Activated naive CD4-positive, alpha-beta T cell treated with anti-CD3 and anti-CD28 coated beads, Interleukin-2, amount 50 U/mL, for 24 hours (primary cell): ENCODE data around the gene SNX25.
"Not testable (repeated sequence)": the region's sequence is repeated elsewhere in the genome, so short reads cannot be mapped to it uniquely, and the experiment has no call there.

ENCODE experiments used
- H3K27ac Mint-ChIP-seq: one replicate; pipeline ENCODE4 v1.8.0; 2021; ENCODE audit warnings: mild to moderate bottlenecking, mixed read lengths
- H3K27me3 Mint-ChIP-seq: one replicate; pipeline ENCODE4 v1.8.0; 2021; ENCODE audit warnings: mixed read lengths
- H3K36me3 Mint-ChIP-seq: one replicate; pipeline ENCODE4 v1.8.0; 2021; ENCODE audit warnings: mixed read lengths
- H3K4me1 Mint-ChIP-seq: one replicate; pipeline ENCODE4 v1.8.0; 2021; ENCODE audit warnings: mixed read lengths
- H3K4me3 Mint-ChIP-seq: one replicate; pipeline ENCODE4 v1.8.0; 2021; ENCODE audit warnings: mild to moderate bottlenecking, mixed read lengths
- H3K9me3 Mint-ChIP-seq: one replicate; pipeline ENCODE4 v1.8.0; 2021; ENCODE audit warnings: mixed read lengths

SNX25 gene

GRCh38 chr4:185290018-185290607, 80.7 kb downstream of the SNX25 start:
- Mint-ChIP-seq H3K27ac (no peak overlapping the region), H3K4me1 (no peaks in the 10 kb centered on the region), H3K9me3 (no peaks in the 10 kb centered on the region), H3K36me3 (peaks cover 24% of the 10 kb centered on the region), H3K4me3 (no peak overlapping the region), H3K27me3 (no peaks in the 10 kb centered on the region)

GRCh38 chr4:185290656-185291055, 81.3 kb downstream of the SNX25 start:
- H3K4me1 Mint-ChIP-seq: no peaks in the 10 kb centered on the region
- H3K27ac Mint-ChIP-seq: no peak overlapping the region
- no peaks in the 10 kb centered on the region for H3K9me3 Mint-ChIP-seq
- no peak overlapping the region for H3K4me3 Mint-ChIP-seq
- H3K27me3 Mint-ChIP-seq: no peaks in the 10 kb centered on the region
- H3K36me3 Mint-ChIP-seq: peaks cover 24% of the 10 kb centered on the region

GRCh38 chr4:185293202-185293601, 83.8 kb downstream of the SNX25 start:
- Mint-ChIP-seq H3K36me3 (peaks cover 25% of the 10 kb centered on the region), H3K27ac (no peak overlapping the region), H3K4me3 (no peak overlapping the region), H3K9me3 (no peaks in the 10 kb centered on the region), H3K4me1 (no peaks in the 10 kb centered on the region), H3K27me3 (no peaks in the 10 kb centered on the region)

GRCh38 chr4:185296665-185297460, 87.5 kb downstream of the SNX25 start:
- Mint-ChIP-seq H3K4me3 (no peak overlapping the region), H3K9me3 (no peaks in the 10 kb centered on the region), H3K36me3 (peaks cover 17% of the 10 kb centered on the region), H3K27ac (no peak overlapping the region), H3K4me1 (no peaks in the 10 kb centered on the region), H3K27me3 (no peaks in the 10 kb centered on the region)

GRCh38 chr4:185298728-185299430, 89.5 kb downstream of the SNX25 start:
- H3K27ac Mint-ChIP-seq: no peak overlapping the region
- no peaks in the 10 kb centered on the region for H3K9me3 Mint-ChIP-seq
- H3K36me3 Mint-ChIP-seq: peaks cover 6% of the 10 kb centered on the region
- H3K27me3 Mint-ChIP-seq: no peaks in the 10 kb centered on the region
- H3K4me1 Mint-ChIP-seq: no peaks in the 10 kb centered on the region
- H3K4me3 Mint-ChIP-seq: no peak overlapping the region

GRCh38 chr4:185304541-185304940, 95.1 kb downstream of the SNX25 start:
- Mint-ChIP-seq H3K27me3 (no peaks in the 10 kb centered on the region), H3K4me1 (no peaks in the 10 kb centered on the region), H3K27ac (no peak overlapping the region), H3K4me3 (no peak overlapping the region), H3K9me3 (no peaks in the 10 kb centered on the region), H3K36me3 (peaks cover 6% of the 10 kb centered on the region)

- H3K36me3 Mint-ChIP-seq: peaks cover 10% of the 10 kb centered on the region
- no peaks in the 10 kb centered on the region for H3K4me1 Mint-ChIP-seq
- no peaks in the 10 kb centered on the region for H3K9me3 Mint-ChIP-seq
- H3K4me3 Mint-ChIP-seq: no peak overlapping the region
- H3K27ac Mint-ChIP-seq: no peak overlapping the region
- H3K27me3 Mint-ChIP-seq: no peaks in the 10 kb centered on the region
Observed at GRCh38 chr4:185304944-185305690, 95.7 kb downstream of the SNX25 start.

- Mint-ChIP-seq H3K4me1 (no peaks in the 10 kb centered on the region), H3K9me3 (no peaks in the 10 kb centered on the region), H3K27me3 (no peaks in the 10 kb centered on the region), H3K4me3 (no peak overlapping the region), H3K36me3 (peaks cover 10% of the 10 kb centered on the region), H3K27ac (no peak overlapping the region)
Observed at GRCh38 chr4:185305979-185306442, 96.6 kb downstream of the SNX25 start.

- Mint-ChIP-seq H3K27me3 (no peaks in the 10 kb centered on the region), H3K27ac (no peak overlapping the region), H3K36me3 (peaks cover 15% of the 10 kb centered on the region), H3K4me3 (no peak overlapping the region), H3K9me3 (no peaks in the 10 kb centered on the region), H3K4me1 (no peaks in the 10 kb centered on the region)
Observed at GRCh38 chr4:185307136-185307950, 97.9 kb downstream of the SNX25 start.

GRCh38 chr4:185309770-185310169, 100.4 kb downstream of the SNX25 start:
- H3K4me1 Mint-ChIP-seq: no peaks in the 10 kb centered on the region
- H3K4me3 Mint-ChIP-seq: no peak overlapping the region
- H3K27ac Mint-ChIP-seq: no peak overlapping the region
- H3K27me3 Mint-ChIP-seq: no peaks in the 10 kb centered on the region
- H3K9me3 Mint-ChIP-seq: no peaks in the 10 kb centered on the region
- peaks cover 22% of the 10 kb centered on the region for H3K36me3 Mint-ChIP-seq

GRCh38 chr4:185311113-185311888, 101.9 kb downstream of the SNX25 start:
- Mint-ChIP-seq H3K4me3 (no peak overlapping the region), H3K36me3 (peaks cover 28% of the 10 kb centered on the region), H3K9me3 (no peaks in the 10 kb centered on the region), H3K27ac (no peak overlapping the region), H3K27me3 (no peaks in the 10 kb centered on the region), H3K4me1 (no peaks in the 10 kb centered on the region)

- Mint-ChIP-seq H3K36me3 (peaks cover 34% of the 10 kb centered on the region), H3K4me3 (no peak overlapping the region), H3K4me1 (no peaks in the 10 kb centered on the region), H3K9me3 (no peaks in the 10 kb centered on the region), H3K27ac (no peak overlapping the region), H3K27me3 (no peaks in the 10 kb centered on the region)
Observed at GRCh38 chr4:185312699-185313098, 103.3 kb downstream of the SNX25 start.

- not testable (repeated sequence) for H3K4me3 Mint-ChIP-seq, H3K27ac Mint-ChIP-seq, H3K4me1 Mint-ChIP-seq, H3K9me3 Mint-ChIP-seq, H3K27me3 Mint-ChIP-seq
- H3K36me3 Mint-ChIP-seq: peaks cover 28% of the 10 kb centered on the region
Observed at GRCh38 chr4:185317462-185317861, 108.1 kb downstream of the SNX25 start.

- H3K4me1 Mint-ChIP-seq: peaks cover 7% of the 10 kb centered on the region
- H3K27me3 Mint-ChIP-seq: no peaks in the 10 kb centered on the region
- no peak overlapping the region for H3K27ac Mint-ChIP-seq
- H3K36me3 Mint-ChIP-seq: peaks cover 26% of the 10 kb centered on the region
- H3K4me3 Mint-ChIP-seq: no peak overlapping the region
- no peaks in the 10 kb centered on the region for H3K9me3 Mint-ChIP-seq
Observed at GRCh38 chr4:185317880-185318279, 108.5 kb downstream of the SNX25 start.
